GM23248 (cell line): ENCODE data around the gene NRCAM. TPM values are rescaled to one million over a fixed set of nuclear protein-coding genes. Genes with fewer than 3 reads are reported as not detected.

Experiments used
- DNase-seq: peaks from one replicate; pipeline ENCODE4 v3.0.0-alpha.2; 2015
- H2AFZ ChIP-seq: fragments of 200-600 bp; sonication (generic); 2 replicates; pipeline ENCODE4 v1.6.1; 2016; ENCODE audit warnings: antibody characterized with exemption
- H3F3A ChIP-seq: fragments of 200-600 bp; sonication (generic); 2 replicates; pipeline ENCODE4 v1.6.1; 2016; ENCODE audit warnings: mild to moderate bottlenecking, antibody characterized with exemption, mixed run types; ENCODE audit not compliant: insufficient read depth
- H3K27ac ChIP-seq: fragments of 200-600 bp; sonication (generic); 2 replicates; pipeline ENCODE4 v1.5.1; 2016; ENCODE audit warnings: mild to moderate bottlenecking
- H3K27me3 ChIP-seq: fragments of 200-600 bp; sonication (generic); replicated peaks from 2 replicates; pipeline ENCODE4 v1.6.1; 2016; ENCODE audit warnings: mild to moderate bottlenecking; ENCODE audit not compliant: insufficient read depth
- H3K36me3 ChIP-seq: fragments of 200-600 bp; sonication (generic); 2 replicates; pipeline ENCODE4 v1.6.1; 2016; ENCODE audit warnings: low read depth, mild to moderate bottlenecking
- H3K4me1 ChIP-seq: fragments of 200-600 bp; sonication (generic); 2 replicates; pipeline ENCODE4 v1.6.1; 2016; ENCODE audit warnings: mild to moderate bottlenecking; ENCODE audit not compliant: insufficient read depth
- H3K4me2 ChIP-seq: fragments of 200-600 bp; sonication (generic); one replicate; pipeline ENCODE4 v1.6.1; 2016; ENCODE audit warnings: mild to moderate bottlenecking; ENCODE audit not compliant: unreplicated experiment
- H3K4me3 ChIP-seq: fragments of 200-600 bp; sonication (generic); 2 replicates; pipeline ENCODE4 v1.5.1; 2016; ENCODE audit warnings: mild to moderate bottlenecking
- H3K79me2 ChIP-seq: fragments of 200-600 bp; sonication (generic); 2 replicates; pipeline ENCODE4 v1.6.1; 2016; ENCODE audit warnings: mild to moderate bottlenecking; ENCODE audit not compliant: insufficient read depth
- H3K9ac ChIP-seq: fragments of 200-600 bp; sonication (generic); 2 replicates; pipeline ENCODE4 v1.6.1; 2016; ENCODE audit warnings: mild to moderate bottlenecking
- H3K9me2 ChIP-seq: fragments of 200-600 bp; sonication (generic); 2 replicates; pipeline ENCODE4 v1.6.1; 2016; ENCODE audit warnings: mixed run types, mild to moderate bottlenecking, moderate library complexity; ENCODE audit not compliant: insufficient read depth
- H3K9me3 ChIP-seq: fragments of 200-600 bp; sonication (generic); one replicate; pipeline ENCODE4 v1.6.1; 2017; ENCODE audit warnings: low read depth
- H4K20me1 ChIP-seq: fragments of 200-600 bp; sonication (generic); 2 replicates; pipeline ENCODE4 v1.6.0; 2016; ENCODE audit not compliant: insufficient read depth
- EZH2 ChIP-seq: fragments of 200-600 bp; sonication (generic); IDR thresholded peaks from 2 replicates; pipeline ENCODE4 v1.6.1; 2018; ENCODE audit warnings: antibody characterized with exemption, mild to moderate bottlenecking; ENCODE audit not compliant: insufficient read depth, poor library complexity, severe bottlenecking
- EZH2phosphoT487 ChIP-seq: fragments of 200-600 bp; sonication (generic); IDR thresholded peaks from 2 replicates; pipeline ENCODE4 v1.6.1; 2018; ENCODE audit warnings: antibody characterized with exemption, moderate library complexity, mild to moderate bottlenecking, low read depth; ENCODE audit not compliant: insufficient read depth
- WGBS, 2 experiments: methylation state at CpG; one replicate each; pipeline ENCODE4 v1.1.6; 2015 to 2017; ENCODE audit warnings: low lambda C conversion rate in 2 of 2, low coverage in 1 of 2; ENCODE audit errors: missing lambda C conversion rate in 2 of 2; 5-methylcytosine and 5-hydroxymethylcytosine counted together
- in situ Hi-C: fragments of 300-500 bp; cut with MboI; formaldehyde crosslinking; loops from 2 replicates; pipeline ENCODE4 v1.15.0; 2020
- polyA plus RNA-seq: library from polyadenylated mRNA; unstranded; fragments of >200 nt; fragmentation: Nextera tagmentation; extraction: Ambion mirVana; gene quantifications from 2 replicates; pipeline ENCODE4 v1.2.1, GENCODE V29; 2016
- total RNA-seq: library from RNA; depleted of rRNA; stranded (reverse); fragments of >200 nt; shearing (Covaris generic); gene quantifications from 2 replicates; pipeline ENCODE4 v1.2.3, GENCODE V29; 2014

NRCAM gene
- total and polyA plus RNA-seq, 2 experiments from 2014 or later: 5.1 to 7.0 TPM

DNA sequence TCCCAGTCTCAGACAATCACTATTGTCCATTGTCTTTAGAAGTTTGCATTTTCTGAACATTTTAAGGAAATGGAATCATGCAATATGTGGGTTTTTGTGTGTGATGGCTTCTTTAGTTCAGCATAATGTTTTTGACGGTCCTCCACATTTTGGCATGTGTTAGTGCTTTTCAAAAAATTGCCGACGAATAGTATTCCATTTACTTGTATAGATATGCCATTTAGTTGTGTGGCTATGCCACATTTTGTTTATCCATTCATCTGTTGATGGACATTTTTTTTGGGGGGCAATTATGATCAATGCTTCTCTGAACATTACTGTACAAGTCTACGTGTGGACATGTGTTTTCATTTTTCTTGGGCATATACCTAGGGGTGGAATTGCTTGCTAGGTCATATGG, 314.1 kb downstream of the NRCAM start:
- Histone ChIP-seq H3K4me1 (no peaks in the 10 kb centered on the region), H3K9me2 (no peaks in the 10 kb centered on the region), H3K9me3 (no peaks in the 10 kb centered on the region), H3K4me2 (no peak overlapping the region), H3K27me3 (no peaks in the 10 kb centered on the region), H3K36me3 (no peaks in the 10 kb centered on the region), H3K9ac (no peak overlapping the region), H3K4me3 (no peak overlapping the region), H3F3A (no peaks in the 10 kb centered on the region), H4K20me1 (no peaks in the 10 kb centered on the region), H2AFZ (no peak overlapping the region), H3K27ac (no peak overlapping the region), H3K79me2 (no peaks in the 10 kb centered on the region)
- TF ChIP-seq EZH2phosphoT487: no peak
- TF ChIP-seq EZH2: no peak
- in situ Hi-C loops: loop anchor here (25.0 kb wide), 1 partner anchor 405 kb away; the partner anchor contains the start of gene CBLL1
- WGBS, 2 experiments: 96 to 98% methylated on average over 4 of the region's 4 CpGs
- DNase-seq: no peak

GRCh38 chr7:108140671-108141070, 315.6 kb downstream of the NRCAM start:
- DNase-seq: no peak
- no peak overlapping the region for H2AFZ ChIP-seq
- H3K4me3 ChIP-seq: no peak overlapping the region
- no peak overlapping the region for H3K4me2 ChIP-seq
- H3K9me2 ChIP-seq: no peaks in the 10 kb centered on the region
- H3K9ac ChIP-seq: no peak overlapping the region
- no peaks in the 10 kb centered on the region for H3K9me3 ChIP-seq
- TF ChIP-seq EZH2phosphoT487 (no peak), EZH2 (no peak)
- H3K4me1 ChIP-seq: no peaks in the 10 kb centered on the region
- H3K27ac ChIP-seq: no peak overlapping the region
- no peaks in the 10 kb centered on the region for H4K20me1 ChIP-seq
- in situ Hi-C loops: loop anchor here (25.0 kb wide), 1 partner anchor 403 kb away; the partner anchor contains the start of gene CBLL1
- H3K27me3 ChIP-seq: no peaks in the 10 kb centered on the region
- H3K36me3 ChIP-seq: no peaks in the 10 kb centered on the region
- H3K79me2 ChIP-seq: no peaks in the 10 kb centered on the region
- no peaks in the 10 kb centered on the region for H3F3A ChIP-seq

- Histone ChIP-seq H3K27ac (no peak overlapping the region), H3K9ac (no peak overlapping the region), H3K9me3 (no peaks in the 10 kb centered on the region), H2AFZ (no peak overlapping the region), H3K9me2 (no peaks in the 10 kb centered on the region), H3K27me3 (no peaks in the 10 kb centered on the region), H4K20me1 (no peaks in the 10 kb centered on the region), H3F3A (no peaks in the 10 kb centered on the region), H3K4me3 (no peak overlapping the region), H3K4me1 (no peaks in the 10 kb centered on the region), H3K36me3 (no peaks in the 10 kb centered on the region), H3K4me2 (no peak overlapping the region), H3K79me2 (no peaks in the 10 kb centered on the region)
- no peak for DNase-seq
- in situ Hi-C loops: loop anchor here (25.0 kb wide), 1 partner anchor 402 kb away; the partner anchor contains the start of gene CBLL1
- TF ChIP-seq EZH2: no peak
- no peak for TF ChIP-seq EZH2phosphoT487
Measured at GRCh38 chr7:108138911-108139310, 317.3 kb downstream of the NRCAM start.

GRCh38 chr7:108137993-108138392, 318.2 kb downstream of the NRCAM start:
- no peaks in the 10 kb centered on the region for H3K79me2 ChIP-seq
- no peak overlapping the region for H3K4me2 ChIP-seq
- no peak overlapping the region for H2AFZ ChIP-seq
- H3K9me2 ChIP-seq: no peaks in the 10 kb centered on the region
- H3K4me3 ChIP-seq: no peak overlapping the region
- in situ Hi-C loops: loop anchor here (25.0 kb wide), 1 partner anchor 401 kb away; the partner anchor contains the start of gene CBLL1
- no peaks in the 10 kb centered on the region for H3K9me3 ChIP-seq
- TF ChIP-seq EZH2phosphoT487 (no peak), EZH2 (no peak)
- 31 to 39% methylated on average over 4 of the region's 4 CpGs for WGBS, 2 experiments
- H3F3A ChIP-seq: no peaks in the 10 kb centered on the region
- H3K4me1 ChIP-seq: no peaks in the 10 kb centered on the region
- H3K36me3 ChIP-seq: no peaks in the 10 kb centered on the region
- no peaks in the 10 kb centered on the region for H3K27me3 ChIP-seq
- H3K9ac ChIP-seq: no peak overlapping the region
- no peak overlapping the region for H3K27ac ChIP-seq
- no peaks in the 10 kb centered on the region for H4K20me1 ChIP-seq
- no peak for DNase-seq

DNA sequence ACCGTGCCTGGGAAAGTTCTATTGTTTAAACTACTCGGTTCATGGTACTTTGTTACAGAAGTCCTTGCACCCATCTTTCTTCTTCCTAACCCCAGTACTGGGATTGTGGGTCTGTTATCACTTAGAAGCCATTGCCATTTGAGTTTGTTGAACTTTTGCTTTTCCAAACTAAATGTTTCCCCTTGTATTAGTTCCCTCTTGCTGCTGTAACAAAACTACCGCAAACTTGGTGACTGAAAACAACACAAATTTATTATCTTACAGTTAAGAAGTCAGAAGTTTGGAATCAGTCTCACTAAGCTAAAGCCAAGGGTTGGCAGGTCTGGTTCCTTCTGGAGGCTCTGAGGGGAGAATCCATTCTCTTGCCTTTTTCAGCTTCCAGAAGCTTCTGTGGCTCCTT, 319.2 kb downstream of the NRCAM start:
- 93 to 96% methylated on average over 3 of the region's 3 CpGs for WGBS, 2 experiments
- Histone ChIP-seq H3F3A (no peaks in the 10 kb centered on the region), H3K27me3 (no peaks in the 10 kb centered on the region), H3K36me3 (no peaks in the 10 kb centered on the region), H3K9me3 (no peaks in the 10 kb centered on the region), H3K9ac (no peak overlapping the region), H3K27ac (no peak overlapping the region), H3K9me2 (no peaks in the 10 kb centered on the region), H3K4me2 (no peak overlapping the region), H2AFZ (no peak overlapping the region), H4K20me1 (no peaks in the 10 kb centered on the region), H3K79me2 (no peaks in the 10 kb centered on the region), H3K4me1 (no peaks in the 10 kb centered on the region), H3K4me3 (no peak overlapping the region)
- TF ChIP-seq EZH2 (no peak), EZH2phosphoT487 (no peak)
- in situ Hi-C loops: loop anchor here (25.0 kb wide), 1 partner anchor 400 kb away; the partner anchor contains the start of gene CBLL1
- no peak for DNase-seq
